Activated CD4-positive, alpha-beta T cell treated with anti-CD3 and anti-CD28 coated beads, Interleukin-2, amount 10 ng/mL, durations not matched to agents 24 days and 14 days (primary cell): Measurements from ENCODE around the gene SLC25A2. TPM values are rescaled to one million over a fixed set of nuclear protein-coding genes. Genes with fewer than 3 reads are reported as not detected.

Experiments used
- DNase-seq: peaks from one replicate; pipeline ENCODE4 v3.0.0; 2022
- H3K27ac Mint-ChIP-seq: one replicate; pipeline ENCODE4 v1.8.0; 2022; ENCODE audit warnings: mild to moderate bottlenecking, mixed read lengths
- H3K27me3 Mint-ChIP-seq: one replicate; pipeline ENCODE4 v1.8.0; 2022; ENCODE audit warnings: mixed read lengths
- H3K36me3 Mint-ChIP-seq: one replicate; pipeline ENCODE4 v1.8.0; 2022; ENCODE audit warnings: low read depth, mild to moderate bottlenecking, mixed read lengths
- H3K4me1 Mint-ChIP-seq: one replicate; pipeline ENCODE4 v1.8.0; 2021; ENCODE audit warnings: mixed read lengths
- H3K4me3 Mint-ChIP-seq: one replicate; pipeline ENCODE4 v1.8.0; 2022; ENCODE audit warnings: mild to moderate bottlenecking, moderate library complexity, mixed read lengths
- H3K9me3 Mint-ChIP-seq: one replicate; pipeline ENCODE4 v1.8.0; 2021; ENCODE audit warnings: mixed read lengths
- intact Hi-C: fragments of 100-400 bp; cut with micrococcal nuclease; formaldehyde crosslinking; loops from one replicate; pipeline ENCODE4 v1.15.1; 2023
- total RNA-seq: library from RNA; stranded (reverse); gene quantifications from 2 replicates; pipeline ENCODE4 v1.2.3, GENCODE V29; 2022

SLC25A2 gene
- total RNA-seq, 1 donor from 2014 or later = 0.23 TPM

DNA sequence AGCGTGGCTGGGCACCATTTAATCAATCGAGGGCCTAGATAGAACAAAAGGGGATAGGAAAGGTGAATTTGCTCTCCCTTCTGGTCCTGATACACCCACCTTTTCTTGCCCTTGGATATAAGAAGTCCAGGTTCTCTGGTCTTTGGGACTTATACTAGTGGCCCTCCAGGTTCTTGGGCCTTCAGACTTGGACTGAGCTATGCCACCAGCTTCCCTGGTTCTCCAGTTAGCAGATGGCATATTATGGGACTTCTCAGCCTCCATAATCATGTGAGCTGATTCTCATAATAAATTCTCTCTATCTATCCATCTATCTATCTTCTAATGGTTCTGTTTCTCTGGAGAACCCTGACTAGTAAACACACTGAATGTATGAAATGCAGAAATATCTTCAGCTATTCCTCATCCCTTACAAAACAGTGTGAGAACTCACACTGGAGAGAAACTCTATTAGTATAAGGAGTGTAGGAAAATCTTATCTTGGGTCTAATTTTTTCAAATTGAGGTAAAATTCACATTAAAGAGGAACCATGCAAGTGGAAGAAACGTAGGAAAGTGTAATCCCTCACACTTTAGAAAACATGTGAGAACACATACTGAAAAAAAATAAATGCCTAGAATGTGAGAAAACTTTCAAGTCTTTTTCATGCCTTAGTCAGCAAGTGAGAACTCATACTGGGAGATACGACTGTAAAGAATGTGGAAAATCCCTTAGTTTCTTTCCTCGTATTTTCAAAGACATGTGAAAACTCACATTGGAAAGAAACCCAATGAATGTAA lies 43.2 kb downstream of the SLC25A2 start:
- intact Hi-C loops = no loop called here
- Mint-ChIP-seq H3K36me3 (no peaks in the 10 kb centered on the region), H3K4me3 (no peak overlapping the region), H3K27ac (no peak overlapping the region), H3K9me3 (peaks cover 16% of the 10 kb centered on the region), H3K27me3 (no peaks in the 10 kb centered on the region), H3K4me1 (no peaks in the 10 kb centered on the region)
- no peak for DNase-seq

- Mint-ChIP-seq H3K9me3 (peaks cover 20% of the 10 kb centered on the region), H3K36me3 (no peaks in the 10 kb centered on the region), H3K27ac (no peak overlapping the region), H3K4me1 (no peaks in the 10 kb centered on the region), H3K4me3 (no peak overlapping the region), H3K27me3 (no peaks in the 10 kb centered on the region)
- intact Hi-C loops = no loop called here
- DNase-seq = no peak
These were observed 44.9 kb downstream of the SLC25A2 start for GRCh38 chr5:141258948-141259347.

DNA sequence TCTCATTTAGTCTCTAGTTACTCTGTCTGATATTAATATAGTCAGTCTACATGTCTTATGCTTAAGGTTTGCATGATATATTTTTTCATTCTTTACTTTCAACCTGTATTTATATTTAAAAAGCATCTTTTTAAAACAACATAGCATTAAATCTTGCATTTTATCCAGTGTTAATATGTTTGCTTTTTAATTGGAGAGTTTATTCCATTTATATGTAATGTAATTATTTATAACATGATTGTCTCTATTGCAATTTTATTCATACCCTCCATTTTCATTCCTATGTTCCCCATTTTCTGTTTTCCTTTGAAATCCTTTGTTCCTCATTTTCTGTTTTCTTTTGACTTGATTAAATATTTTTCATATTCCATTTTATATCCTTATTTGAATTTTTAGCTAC lies 45.4 kb downstream of the SLC25A2 start:
- Mint-ChIP-seq H3K4me3 (no peak overlapping the region), H3K27ac (no peak overlapping the region), H3K9me3 (peaks cover 19% of the 10 kb centered on the region), H3K27me3 (no peaks in the 10 kb centered on the region), H3K36me3 (no peaks in the 10 kb centered on the region), H3K4me1 (no peaks in the 10 kb centered on the region)
- intact Hi-C loops = no loop called here
- no peak for DNase-seq

Other genes starting within 250 kb of the SLC25A2 start
- 0.19 TPM in 1 of 2 replicates, not detected in the other for gene PCDHB2, start 209.4 kb downstream of the SLC25A2 start, total RNA-seq
- not detected in 2 replicates for gene PCDHB3, start 203.6 kb downstream of the SLC25A2 start, total RNA-seq
- not detected in 2 replicates for gene PCDHB4, start 182.2 kb downstream of the SLC25A2 start, total RNA-seq
- gene PCDHB5, start 168.8 kb downstream of the SLC25A2 start, total RNA-seq = not detected in 2 replicates
- gene PCDHB6, start 154.0 kb downstream of the SLC25A2 start, total RNA-seq = not detected in 2 replicates
- gene PCDHB7, start 131.4 kb downstream of the SLC25A2 start, total RNA-seq = not detected in 2 replicates
- not detected in 2 replicates for gene PCDHB8, start 126.3 kb downstream of the SLC25A2 start, total RNA-seq
- gene PCDHB16, start 121.7 kb downstream of the SLC25A2 start, total RNA-seq = not detected in 2 replicates
- not detected in 2 replicates for gene PCDHB9, start 116.9 kb downstream of the SLC25A2 start, total RNA-seq
- not detected in 2 replicates for gene PCDHB10, start 111.7 kb downstream of the SLC25A2 start, total RNA-seq
- gene PCDHB11, start 104.4 kb downstream of the SLC25A2 start, total RNA-seq = not detected in 2 replicates
- gene PCDHB12, start 95.3 kb downstream of the SLC25A2 start, total RNA-seq = not detected in 2 replicates
- 0.05 TPM in 1 of 2 replicates, not detected in the other for gene PCDHB13, start 90.1 kb downstream of the SLC25A2 start, total RNA-seq
- not detected in 2 replicates for gene PCDHB14, start 80.7 kb downstream of the SLC25A2 start, total RNA-seq
- not detected in 2 replicates for gene PCDHB15, start 58.7 kb downstream of the SLC25A2 start, total RNA-seq
- 71.5 and 75.0 TPM in 2 replicates for gene TAF7, start 16.7 kb upstream of the SLC25A2 start, total RNA-seq
- gene PCDHGA1, start 26.5 kb upstream of the SLC25A2 start, total RNA-seq = 0.07 and 0.09 TPM in 2 replicates
- 0.07 and 0.12 TPM in 2 replicates for gene PCDHGA2, start 34.7 kb upstream of the SLC25A2 start, total RNA-seq
- 0.14 and 0.19 TPM in 2 replicates for gene PCDHGA3, start 39.8 kb upstream of the SLC25A2 start, total RNA-seq
- gene PCDHGB1, start 46.0 kb upstream of the SLC25A2 start, total RNA-seq = 0.14 and 0.19 TPM in 2 replicates
- 0.33 and 0.37 TPM in 2 replicates for gene PCDHGA4, start 51.0 kb upstream of the SLC25A2 start, total RNA-seq
- gene PCDHGB2, start 55.9 kb upstream of the SLC25A2 start, total RNA-seq = 0.63 and 0.97 TPM in 2 replicates
- 0.19 and 0.51 TPM in 2 replicates for gene PCDHGA5, start 60.1 kb upstream of the SLC25A2 start, total RNA-seq
- gene PCDHGB3, start 66.2 kb upstream of the SLC25A2 start, total RNA-seq = 0.40 and 0.49 TPM in 2 replicates
- 0.31 and 0.54 TPM in 2 replicates for gene PCDHGA6, start 69.8 kb upstream of the SLC25A2 start, total RNA-seq
- 0.05 and 0.23 TPM in 2 replicates for gene PCDHGA7, start 78.7 kb upstream of the SLC25A2 start, total RNA-seq
- 0.21 TPM in 2 replicates for gene PCDHGB4, start 83.6 kb upstream of the SLC25A2 start, total RNA-seq
- 0.02 and 0.09 TPM in 2 replicates for gene PCDHGA8, start 88.6 kb upstream of the SLC25A2 start, total RNA-seq
- 0.43 and 0.47 TPM in 2 replicates for gene PCDHGB5, start 93.9 kb upstream of the SLC25A2 start, total RNA-seq
- gene PCDHGA9, start 98.7 kb upstream of the SLC25A2 start, total RNA-seq = 0.33 and 0.44 TPM in 2 replicates
- gene PCDHGB6, start 104.0 kb upstream of the SLC25A2 start, total RNA-seq = 0.09 and 0.14 TPM in 2 replicates
- gene PCDHGA10, start 108.9 kb upstream of the SLC25A2 start, total RNA-seq = 0.07 and 0.21 TPM in 2 replicates
- 0.12 and 0.17 TPM in 2 replicates for gene PCDHGB7, start 113.6 kb upstream of the SLC25A2 start, total RNA-seq
- gene PCDHGA11, start 117.0 kb upstream of the SLC25A2 start, total RNA-seq = 0.23 and 0.31 TPM in 2 replicates
- gene PCDHGA12, start 126.5 kb upstream of the SLC25A2 start, total RNA-seq = 0.12 and 0.16 TPM in 2 replicates
- 0.24 and 0.58 TPM in 2 replicates for gene PCDHGC3, start 171.9 kb upstream of the SLC25A2 start, total RNA-seq
- gene PCDHGC4, start 181.0 kb upstream of the SLC25A2 start, total RNA-seq = not detected in 2 replicates
- not detected in 2 replicates for gene PCDHGC5, start 185.0 kb upstream of the SLC25A2 start, total RNA-seq